Stimulated activated CD4-positive, alpha-beta T cell treated with anti-CD3 and anti-CD28 coated beads, Interleukin-1b, Interleukin-23, amount 100 ng/mL, for 48 hours (primary cell): Measurements from ENCODE around the gene DEFB123.
"Not testable (repeated sequence)": the region's sequence is repeated elsewhere in the genome, so short reads cannot be mapped to it uniquely, and the experiment has no call there.

Source experiments
- DNase-seq: peaks from one replicate; pipeline ENCODE4 v3.0.0-alpha.2; 2020

The DEFB123 gene, protein sequence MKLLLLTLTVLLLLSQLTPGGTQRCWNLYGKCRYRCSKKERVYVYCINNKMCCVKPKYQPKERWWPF

DNA sequence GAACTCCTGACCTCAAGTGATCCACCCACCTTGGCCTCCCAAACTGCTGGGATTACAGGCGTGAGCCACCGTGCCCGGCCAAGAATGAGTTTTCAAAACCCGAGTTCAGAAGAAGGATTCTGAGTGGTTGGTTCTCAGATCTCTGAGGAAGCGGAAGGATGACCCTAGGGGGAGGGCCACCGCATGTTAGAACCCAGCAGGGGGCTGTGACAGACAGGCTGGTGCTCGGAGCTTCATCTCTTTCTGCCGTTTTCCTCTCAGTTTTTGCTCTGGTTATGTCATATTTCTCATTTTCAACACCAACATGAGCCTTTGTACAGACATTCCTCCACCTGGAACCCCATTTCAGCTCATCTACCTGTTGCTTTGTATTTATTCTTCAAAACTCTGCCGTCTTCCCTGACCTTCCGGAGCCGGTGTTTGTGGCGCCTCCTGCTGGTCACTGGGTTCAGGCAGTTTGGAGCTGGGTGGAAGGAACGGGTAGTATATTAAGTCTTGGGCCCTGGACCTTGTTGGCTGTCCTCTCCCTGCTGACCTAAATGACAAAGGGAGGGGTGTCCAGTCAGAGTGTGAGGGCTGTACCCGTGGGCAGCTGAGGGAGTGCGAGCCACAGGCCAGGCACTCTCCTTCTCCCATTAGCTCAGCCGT lies at the start of gene DEFB123:
DEFB123 (plus strand) TSS at position 621 of the 648 bp plus-strand sequence. CDS start 67 bp downstream, outside the sequence.
- peak; percentile 7 for DNase-seq

DNA sequence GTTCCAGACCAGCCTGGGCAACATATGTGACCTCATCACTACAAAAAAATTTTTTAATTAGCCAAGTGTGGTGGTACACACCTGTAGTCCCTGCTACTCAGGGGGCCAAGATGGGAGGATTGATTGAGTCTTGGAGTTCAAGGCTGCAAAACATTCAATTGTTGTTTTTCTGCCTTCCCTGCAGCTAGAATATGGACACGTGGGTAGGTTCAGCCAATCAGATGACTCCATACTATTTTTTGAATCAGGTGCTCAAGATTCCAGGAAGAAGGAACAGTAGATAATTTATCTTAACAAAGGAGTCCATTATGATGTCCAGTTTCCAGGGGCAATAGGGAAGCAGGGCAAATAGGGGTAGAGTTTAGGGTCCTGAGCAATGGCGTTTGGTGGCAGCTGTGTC lies 47.6 kb upstream of the DEFB123 start:
- DNase-seq: no peak

DNA sequence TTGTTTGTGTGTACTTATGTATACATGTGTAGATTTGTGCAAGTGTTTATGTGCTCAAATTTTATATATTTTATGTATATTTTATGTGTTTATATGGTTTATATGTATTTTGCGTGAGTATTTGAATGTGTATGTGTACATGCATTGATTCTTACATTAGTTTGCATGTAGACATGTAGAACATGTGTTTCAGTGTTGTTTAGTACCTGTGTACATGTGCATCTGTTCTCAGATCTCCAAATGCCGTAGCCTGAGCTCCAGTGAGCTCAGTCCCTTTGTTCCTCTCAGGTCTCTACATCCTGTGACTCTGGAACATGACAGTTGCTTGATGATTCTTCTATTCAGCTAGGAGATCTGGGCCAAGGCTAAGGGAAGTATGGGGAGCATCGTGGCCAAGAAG lies 45.5 kb upstream of the DEFB123 start:
- DNase-seq: no peak

DNA sequence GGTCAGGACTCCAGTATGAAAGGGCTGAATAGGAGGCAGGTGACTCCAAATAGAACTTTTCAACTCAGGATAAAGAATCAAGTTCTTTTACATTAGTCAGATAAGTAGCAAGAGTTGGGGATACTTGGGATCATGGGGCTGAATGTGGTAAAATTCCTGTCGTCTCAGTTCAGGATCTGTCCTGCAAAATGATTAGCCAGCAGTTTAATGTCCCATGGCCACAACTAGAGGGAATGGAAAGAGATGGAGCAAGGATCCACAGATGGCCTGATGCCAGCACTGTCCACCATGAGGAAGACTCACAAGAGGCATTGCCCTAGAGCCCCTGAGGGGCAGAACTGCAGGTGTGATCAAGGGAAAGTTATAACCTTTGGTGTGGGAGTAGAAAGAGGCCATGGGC lies 36.5 kb upstream of the DEFB123 start:
- no peak for DNase-seq

DNA sequence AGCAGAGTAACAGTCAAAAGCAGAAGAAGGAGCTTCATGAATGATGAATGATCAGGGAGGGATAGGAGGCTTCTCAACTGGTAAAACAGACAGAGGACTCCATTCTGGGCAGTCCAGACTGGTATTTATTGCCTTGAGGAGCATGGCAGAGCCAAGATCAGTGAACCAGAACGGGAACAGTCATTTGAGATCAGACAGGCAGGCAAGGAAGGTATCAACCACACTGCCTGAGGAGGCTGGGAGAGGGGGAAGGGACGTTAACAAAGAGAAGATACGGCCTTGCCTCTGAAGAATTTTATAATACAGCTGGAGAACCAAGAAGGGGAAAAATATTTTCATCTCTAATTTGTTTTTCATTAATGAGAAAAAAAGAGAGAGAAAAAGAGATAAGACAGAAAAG lies 34.3 kb upstream of the DEFB123 start, which contains the start of gene DEFB121:
DEFB121 (minus strand) TSS at position 101 of the 400 bp plus-strand sequence; CDS start at position 38, 63 bp downstream.
- no peak for DNase-seq

DNA sequence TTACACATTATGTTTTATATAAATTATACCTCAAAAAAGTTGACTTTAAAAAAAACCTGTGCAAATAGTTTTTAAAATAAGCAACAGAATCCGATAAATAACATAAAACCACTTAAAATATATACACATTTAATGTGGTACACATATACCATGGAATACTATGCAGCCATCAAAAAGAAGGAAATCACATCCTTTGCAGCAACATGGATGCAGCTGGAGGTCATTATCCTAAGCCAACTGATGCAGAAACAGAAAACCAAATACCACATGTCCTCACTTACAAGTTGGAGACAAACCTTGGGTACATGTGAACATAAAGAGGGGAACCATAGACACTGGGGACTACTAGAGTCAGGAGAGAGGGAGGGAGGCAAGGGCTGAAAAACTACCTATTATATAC lies 30.4 kb upstream of the DEFB123 start:
- DNase-seq: no peak

DNA sequence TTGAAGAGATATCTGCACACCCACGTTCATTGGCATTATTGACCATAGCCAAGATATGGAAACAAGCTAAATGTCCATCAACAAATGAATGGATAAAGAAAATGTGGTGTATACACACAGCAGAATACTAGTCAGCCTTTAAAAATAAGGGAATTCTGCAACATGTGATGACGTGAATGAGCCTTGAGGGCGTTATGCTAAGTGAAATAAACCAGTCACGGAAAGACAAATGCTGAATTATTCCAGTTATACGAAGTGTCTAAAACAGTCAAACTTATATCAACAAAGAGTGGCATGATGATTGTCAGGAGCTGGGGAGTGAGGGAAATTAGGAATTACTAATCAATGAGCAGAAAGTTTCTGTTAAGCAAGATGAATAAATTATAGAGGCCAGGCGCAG lies 26.1 kb upstream of the DEFB123 start:
- DNase-seq: no peak

DNA sequence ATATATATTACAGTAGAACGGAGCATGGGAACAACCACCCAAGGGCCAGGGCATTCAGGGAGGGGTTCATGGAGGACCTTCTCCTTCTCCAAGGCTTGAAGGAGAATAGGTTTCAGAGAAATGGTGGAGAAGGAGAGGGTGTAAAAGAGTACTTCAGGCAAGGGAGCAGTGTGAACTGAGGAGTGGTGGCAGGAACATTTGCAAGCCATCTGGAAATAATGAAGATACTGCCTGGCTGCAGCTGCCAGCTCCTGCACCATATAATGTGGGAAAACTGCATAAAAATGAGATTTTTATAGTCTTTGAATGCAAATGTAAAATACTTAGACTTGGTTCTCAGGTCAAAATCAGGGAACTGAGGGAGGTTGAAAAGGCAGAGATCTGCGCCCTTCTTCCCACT lies 24.8 kb upstream of the DEFB123 start:
- DNase-seq: no peak

DNA sequence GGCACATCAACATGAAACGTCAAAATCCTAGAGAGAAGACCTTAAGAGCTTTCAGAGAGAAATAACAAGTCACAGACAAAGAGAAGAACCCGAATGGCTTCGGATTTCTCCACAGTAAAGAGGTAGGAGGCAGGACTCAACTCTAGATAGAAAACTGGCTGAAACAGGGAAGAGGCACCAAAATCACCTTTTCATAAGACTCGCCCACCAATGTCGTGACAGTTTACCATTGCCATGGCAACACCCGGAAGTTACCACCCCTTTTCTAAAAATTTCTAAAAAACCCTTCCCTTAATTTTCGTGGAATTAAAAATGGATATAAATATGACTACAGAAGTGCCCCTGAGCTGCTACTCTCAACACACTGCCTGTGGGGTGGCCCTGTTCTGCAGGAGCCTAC lies 22.1 kb upstream of the DEFB123 start:
- DNase-seq: no peak

DNA sequence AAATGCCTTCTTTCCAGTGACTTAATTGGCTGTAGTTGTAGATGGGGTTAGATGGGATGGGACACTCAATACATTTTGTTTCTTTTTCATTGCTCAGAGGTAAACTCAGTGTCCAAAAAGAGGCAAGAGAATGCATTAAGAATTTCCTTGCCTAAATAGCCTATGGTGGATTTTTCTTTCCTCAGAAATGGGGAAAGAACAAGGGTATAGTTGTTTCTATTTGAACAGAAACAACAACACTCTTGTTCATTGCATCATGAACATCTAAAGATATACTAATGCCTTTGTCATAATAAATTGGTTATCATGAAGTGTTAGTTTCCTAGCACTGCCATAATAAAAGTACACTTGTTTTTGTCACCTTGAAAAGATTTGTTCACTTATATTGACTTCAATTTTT lies 14.6 kb upstream of the DEFB123 start:
- DNase-seq: no peak

DNA sequence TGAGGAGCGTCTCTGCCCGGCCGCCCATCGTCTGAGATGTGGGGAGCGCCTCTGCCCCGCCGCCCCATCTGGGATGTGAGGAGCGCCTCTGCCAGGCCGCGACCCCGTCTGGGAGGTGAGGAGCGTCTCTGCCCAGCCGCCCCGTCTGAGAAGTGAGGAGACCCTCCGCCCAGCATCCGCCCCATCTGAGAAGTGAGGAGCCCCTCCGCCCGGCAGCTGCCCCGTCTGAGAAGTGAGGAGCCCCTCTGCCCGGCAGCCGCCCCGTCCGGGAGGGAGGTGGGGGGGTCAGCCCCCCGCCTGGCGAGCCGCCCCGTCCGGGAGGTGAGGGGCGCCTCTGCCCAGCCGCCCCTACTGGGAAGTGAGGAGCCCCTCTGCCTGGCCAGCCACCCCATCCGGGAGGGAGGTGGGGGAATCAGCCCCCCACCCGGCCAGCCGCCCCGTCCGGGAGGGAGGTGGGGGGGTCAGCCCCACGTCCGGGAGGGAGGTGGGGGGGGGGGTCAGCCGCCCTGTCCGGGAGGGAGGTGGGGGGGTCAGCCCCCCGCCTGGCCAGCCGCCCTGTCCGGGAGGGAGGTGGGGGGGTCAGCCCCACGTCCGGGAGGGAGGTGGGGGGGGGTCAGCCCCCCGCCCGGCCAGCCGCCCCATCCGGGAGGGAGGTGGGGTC lies 13.4 kb upstream of the DEFB123 start:
- not testable (repeated sequence) for DNase-seq

DNA sequence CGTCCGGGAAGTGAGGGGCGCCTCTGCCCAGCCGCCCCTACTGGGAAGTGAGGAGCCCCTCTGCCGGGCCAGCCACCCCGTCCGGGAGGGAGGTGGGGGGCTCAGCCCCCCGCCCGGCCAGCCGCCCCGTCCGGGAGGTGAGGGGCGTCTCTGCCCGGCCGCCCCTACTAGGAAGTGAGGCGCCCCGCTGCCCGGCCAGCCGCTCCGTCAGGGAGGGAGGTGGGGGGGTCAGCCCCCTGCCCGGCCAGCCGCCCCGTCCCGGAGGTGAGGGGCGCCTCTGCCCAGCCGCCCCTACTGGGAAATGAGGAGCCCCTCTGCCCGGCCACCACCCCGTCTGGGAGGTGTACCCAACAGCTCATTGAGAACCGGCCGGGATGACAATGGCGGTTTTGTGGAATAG lies 12.9 kb upstream of the DEFB123 start:
- DNase-seq: not testable (repeated sequence)

DNA sequence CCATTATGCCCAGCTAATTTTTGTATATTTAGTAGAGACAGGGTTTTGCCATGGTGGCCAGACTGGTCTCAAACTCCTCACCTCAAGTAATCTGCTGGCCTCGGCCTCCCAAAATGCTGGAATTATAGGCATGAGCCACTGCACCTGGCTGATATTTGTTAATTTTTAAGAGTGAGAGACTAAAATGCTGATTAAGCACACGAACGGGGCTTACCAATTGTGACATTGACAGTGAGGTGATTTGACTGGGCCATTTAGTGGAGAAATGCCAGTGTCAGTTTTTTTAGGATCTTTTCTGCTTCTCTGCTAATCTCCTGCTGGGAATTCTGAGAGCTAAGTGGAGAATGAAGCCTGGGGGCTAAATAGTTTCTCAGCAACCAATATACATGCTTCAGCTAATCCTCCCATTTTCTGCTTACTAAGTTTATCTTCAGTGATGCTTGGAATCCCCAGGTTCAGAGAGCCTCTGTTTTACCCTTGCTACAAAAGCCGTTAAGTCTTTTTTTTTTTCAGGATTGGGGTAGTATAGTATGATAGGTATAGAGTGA lies 9.8 kb upstream of the DEFB123 start:
- no peak for DNase-seq

DNA sequence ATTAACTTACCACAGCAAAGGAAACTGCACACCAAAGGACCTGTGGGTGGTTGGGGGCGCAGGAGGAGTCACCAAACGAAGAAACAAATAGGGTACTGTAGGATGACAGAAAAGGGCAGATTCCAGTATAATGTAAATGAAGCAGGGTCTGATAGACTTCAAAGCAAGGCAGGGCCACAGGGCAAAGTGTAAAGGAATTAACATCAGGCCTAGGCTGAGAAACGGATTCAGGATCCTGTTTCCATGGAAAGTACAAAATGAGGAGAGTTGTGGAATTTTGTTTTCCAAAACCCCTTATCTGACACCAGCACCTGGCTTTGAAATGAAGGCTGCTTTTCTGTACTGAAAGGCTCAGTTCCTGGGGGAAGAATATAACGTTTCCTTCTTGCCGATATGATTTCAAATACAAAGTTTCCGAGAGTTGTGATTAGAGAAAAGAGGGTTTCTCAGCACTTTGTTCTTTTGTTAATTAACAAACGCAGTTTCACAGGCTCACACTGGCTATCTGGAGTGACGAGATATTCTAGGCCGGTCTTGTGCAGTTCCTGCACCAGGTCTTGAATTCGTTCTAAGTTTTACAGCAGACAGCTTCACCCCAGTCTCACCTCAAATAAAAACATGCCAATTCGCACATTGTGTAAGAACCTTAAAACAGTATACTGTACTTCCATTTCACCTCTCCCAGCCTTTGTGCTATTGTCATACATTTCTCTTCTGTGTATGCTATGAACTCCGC lies 5.8 kb downstream of the DEFB123 start:
- no peak for DNase-seq

DNA sequence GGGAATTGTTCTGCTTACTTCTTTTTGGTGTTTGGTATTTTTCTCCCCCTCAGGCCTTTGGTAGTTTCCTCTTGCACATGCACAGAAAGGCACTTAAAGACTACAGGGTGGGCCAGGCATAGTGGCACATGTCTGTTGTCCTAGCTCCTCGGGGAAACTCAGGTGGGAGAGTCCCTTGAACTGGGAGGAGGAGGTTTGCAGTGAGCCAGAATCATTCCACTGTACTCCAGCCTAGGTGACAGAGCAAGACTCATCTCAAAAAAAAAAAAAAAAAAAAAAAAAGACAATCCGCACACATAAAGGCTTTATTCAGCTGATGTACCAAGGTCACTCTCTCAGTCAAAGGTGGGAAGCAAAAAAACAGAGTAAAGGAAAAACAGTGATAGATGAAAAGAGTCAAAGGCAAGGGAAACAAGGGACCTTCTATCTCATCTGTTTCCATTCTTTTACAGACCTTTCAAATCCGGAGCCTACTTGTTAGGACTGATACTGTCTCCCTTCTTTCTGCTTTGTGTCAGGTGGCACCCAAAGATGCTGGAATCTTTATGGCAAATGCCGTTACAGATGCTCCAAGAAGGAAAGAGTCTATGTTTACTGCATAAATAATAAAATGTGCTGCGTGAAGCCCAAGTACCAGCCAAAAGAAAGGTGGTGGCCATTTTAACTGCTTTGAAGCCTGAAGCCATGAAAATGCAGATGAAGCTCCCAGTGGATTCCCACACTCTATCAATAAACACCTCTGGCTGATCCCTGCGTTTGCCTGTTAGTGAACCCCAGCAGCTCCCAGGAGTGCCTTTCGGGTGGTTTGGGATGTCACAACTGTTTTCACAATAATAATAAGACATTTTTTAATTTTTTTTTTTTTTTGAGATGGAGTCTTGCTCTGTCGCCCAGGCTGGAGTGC lies 9.3 kb downstream of the DEFB123 start:
- no peak for DNase-seq

DNA sequence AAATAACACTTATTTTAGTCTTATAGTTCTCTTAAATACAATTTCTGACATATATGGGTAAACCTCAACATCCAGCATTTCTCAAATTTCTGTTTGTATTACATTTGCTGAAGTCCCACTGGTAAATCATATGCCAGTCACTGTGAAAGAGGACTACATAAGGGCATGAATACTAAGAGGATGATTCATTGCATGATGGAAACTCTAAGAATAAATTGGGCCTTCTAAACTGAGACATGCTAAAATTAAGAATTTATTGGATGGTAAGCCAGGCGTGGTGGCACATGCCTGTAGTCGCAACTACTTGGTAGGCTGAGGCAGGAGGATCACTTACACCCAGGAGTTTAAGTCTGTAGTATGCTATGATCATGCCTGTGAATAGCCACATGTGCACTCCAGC lies 12.1 kb downstream of the DEFB123 start:
- no peak for DNase-seq

DNA sequence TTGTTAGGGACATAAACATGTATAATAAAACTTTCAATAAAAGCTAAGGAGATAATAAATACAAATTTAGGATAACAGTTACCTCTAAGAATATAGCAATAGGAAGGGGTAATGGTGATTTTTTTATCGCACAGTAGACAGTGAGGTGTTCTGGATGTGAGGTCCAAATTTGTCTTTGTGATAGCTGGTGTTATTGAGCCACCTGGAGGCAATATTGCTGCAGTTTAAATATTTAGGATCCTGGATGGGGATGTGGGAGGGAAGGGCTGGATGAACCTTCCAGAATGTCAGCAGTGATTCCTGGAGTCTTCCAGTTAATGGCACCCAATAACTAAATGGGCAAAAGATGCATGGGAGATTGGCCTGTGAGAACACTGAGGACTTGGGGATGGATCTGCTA lies 13.9 kb downstream of the DEFB123 start:
- DNase-seq: no peak

DNA sequence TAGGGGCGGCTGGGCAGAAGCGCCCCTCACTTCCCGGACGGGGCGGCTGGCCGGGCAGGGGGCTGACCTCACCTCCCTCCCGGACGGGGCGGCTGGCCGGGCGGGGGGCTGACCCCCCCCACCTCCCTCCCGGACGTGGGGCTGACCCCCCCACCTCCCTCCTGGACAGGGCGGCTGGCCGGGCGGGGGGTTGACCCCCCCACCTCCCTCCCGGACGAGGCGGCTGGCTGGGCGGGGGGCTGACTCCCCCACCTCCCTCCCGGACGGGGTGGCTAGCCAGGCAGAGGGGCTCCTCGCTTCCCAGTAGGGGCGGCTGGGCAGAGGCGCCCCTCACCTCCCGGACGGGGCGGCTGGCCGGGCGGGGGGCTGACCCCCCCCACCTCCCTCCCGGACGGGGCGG lies 30.5 kb downstream of the DEFB123 start:
- not testable (repeated sequence) for DNase-seq

DNA sequence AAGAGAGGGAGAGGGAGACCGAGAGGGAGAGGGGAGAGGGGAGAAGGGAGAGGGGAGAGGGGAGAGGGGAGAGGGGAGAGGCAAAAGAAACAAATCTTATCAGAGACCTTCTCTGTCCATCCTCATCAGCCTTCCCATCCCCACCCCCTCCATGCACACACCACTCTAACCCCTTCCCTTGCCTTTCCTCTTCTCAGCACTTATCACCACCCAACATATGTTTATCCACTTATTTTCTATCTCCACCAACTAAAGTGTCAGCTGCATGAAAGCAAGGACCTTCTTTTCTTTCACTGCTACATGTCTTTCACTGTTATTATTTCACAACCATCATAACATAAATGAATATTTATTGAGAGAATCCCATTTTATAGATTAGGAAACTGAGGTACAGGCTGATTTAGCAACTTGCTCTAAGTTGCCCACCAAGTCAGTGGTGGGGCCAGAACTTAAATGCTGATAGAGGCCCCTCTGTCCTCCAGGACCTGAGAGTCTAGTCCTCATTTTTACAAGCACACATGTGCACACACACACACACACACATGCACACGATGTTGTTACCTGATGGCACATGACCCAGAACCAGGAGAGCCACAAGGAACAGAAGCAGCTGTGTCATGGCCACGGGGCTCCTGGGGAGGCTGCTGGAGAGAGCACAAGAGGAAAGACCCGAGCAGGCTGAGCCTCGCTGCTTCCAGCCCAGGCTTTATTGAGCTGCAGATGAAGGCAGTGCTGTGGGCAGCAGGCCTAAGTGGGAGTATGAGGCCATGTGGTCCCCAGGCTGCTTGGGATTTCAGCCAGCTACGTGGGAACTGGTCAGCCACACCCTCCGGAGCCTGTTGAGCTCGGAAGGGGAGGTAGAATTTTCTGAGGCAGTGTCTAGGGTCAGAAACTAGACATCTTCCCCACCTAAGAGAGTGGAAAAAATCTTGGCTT lies 32.2 kb downstream of the DEFB123 start:
- no peak for DNase-seq

DNA sequence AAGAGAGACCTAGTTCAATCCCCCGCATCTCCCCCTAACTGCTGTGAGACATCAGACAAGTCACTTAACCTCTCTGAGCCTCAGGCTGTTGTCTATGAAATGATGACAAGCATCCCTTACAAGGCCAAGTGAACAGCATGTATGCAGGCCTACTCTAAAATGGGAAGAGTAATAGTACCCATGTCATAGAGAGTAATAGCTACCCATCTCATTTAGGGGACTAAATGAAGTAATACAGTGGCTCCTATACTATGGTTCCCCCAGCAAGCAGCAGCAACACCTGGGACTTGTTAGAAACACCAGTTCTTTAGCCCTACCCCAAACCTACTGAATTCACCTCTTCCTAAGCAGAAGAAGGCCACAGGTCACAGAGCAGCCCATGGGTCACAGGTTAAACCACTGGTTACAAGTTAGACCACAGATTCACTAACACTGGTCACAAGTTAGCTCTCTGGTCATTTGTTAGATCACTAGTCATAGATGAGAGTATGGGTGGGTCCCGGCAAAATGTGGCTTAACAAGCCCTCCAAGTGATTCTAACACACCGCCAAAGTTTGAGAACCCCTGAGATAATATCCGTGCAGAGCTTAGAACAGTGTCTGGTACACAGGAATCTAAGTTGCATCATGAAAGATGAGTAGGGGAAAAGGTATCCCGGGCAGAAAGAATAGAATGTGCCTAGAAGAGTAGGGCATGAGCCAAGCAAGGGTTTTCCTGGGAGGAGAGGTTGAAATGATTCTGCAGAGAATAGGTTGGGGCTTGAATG lies 33.1 kb downstream of the DEFB123 start:
- no peak for DNase-seq

DNA sequence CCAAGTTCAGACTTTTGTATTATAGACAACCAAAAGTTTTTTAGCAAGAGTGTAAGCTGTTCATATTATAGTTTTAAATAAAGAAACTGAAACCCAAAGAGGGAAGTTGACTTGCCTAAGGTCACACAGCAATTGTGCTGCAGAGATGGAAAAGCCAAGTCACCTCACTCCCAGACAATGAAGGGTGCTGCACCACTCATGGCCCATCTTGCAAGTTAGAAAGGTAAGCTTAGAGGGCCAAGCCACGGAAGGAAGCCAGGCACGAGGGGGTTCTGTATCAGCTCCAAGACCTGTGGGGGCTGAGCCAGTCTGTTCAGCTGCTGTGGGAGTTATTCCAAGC lies 33.6 kb downstream of the DEFB123 start:
- DNase-seq: no peak
